Fibroblast of the aortic adventitia (primary cell): ENCODE measurements around the gene MEG3. TPM values are rescaled to one million over a fixed set of nuclear protein-coding genes. Genes with fewer than 3 reads are reported as not detected.

Source experiments
- DNase-seq: peaks from one replicate; pipeline ENCODE4 v3.0.0-alpha.2; 2010; ENCODE audit warnings: low read depth
- H3K4me3 ChIP-seq: 2 replicates; pipeline ENCODE4 v1.5.1; 2011; ENCODE audit warnings: low read depth, mild to moderate bottlenecking, control low read depth, low read length, moderate library complexity
- total RNA-seq: library from RNA; depleted of rRNA; stranded (reverse); fragments of >200 nt; gene quantifications from 2 replicates; pipeline ENCODE4 v1.2.3, GENCODE V29; 2012; ENCODE audit warnings: low replicate concordance
- TF ChIP-seq, protein P1 (sequence below): IDR thresholded peaks from 2 replicates; pipeline ENCODE4 v1.5.1; 2011; ENCODE audit warnings: mild to moderate bottlenecking, low read length, control low read depth, inconsistent platforms; ENCODE audit not compliant: insufficient read depth

Gene MEG3
- total RNA-seq, 1 donor: 155 TPM

DNA sequence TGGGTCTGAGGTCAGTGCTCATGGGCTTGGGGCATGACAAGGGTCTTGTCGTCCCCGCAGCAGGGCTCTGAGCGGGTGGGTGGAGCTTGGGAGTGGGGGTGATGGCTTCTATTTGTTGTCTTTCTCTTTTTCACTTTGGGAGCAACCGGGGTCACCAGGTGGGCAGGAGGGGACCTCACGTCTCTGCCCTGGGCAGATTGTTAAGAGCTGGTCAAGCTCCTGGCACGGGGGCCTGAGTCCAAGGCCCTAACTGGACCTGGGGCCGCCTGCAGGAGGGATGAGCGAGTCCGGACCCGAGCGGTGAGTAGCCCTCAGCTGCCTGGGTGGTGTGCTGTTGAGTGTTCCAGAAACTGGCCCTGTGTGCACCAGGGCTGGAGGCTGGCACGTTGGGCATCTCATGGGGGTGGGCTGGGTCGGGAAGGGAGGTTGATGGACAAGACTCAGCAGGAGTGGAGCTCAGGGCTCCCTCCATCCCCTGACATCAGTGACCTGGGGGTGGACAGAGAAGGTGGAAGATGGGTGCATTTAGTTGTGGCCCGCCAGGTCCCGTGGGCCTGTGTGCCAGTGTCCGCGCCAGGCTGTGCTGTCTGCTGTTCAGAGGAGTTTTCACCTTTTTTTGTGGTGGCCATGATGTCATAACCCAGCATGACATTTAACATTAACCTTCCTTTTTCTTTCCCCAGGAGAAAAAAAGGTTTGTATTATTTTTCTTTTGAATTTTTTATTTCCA is 50.1 kb downstream of the MEG3 start:
- DNase-seq: no peak
- TF ChIP-seq, protein P1, sequence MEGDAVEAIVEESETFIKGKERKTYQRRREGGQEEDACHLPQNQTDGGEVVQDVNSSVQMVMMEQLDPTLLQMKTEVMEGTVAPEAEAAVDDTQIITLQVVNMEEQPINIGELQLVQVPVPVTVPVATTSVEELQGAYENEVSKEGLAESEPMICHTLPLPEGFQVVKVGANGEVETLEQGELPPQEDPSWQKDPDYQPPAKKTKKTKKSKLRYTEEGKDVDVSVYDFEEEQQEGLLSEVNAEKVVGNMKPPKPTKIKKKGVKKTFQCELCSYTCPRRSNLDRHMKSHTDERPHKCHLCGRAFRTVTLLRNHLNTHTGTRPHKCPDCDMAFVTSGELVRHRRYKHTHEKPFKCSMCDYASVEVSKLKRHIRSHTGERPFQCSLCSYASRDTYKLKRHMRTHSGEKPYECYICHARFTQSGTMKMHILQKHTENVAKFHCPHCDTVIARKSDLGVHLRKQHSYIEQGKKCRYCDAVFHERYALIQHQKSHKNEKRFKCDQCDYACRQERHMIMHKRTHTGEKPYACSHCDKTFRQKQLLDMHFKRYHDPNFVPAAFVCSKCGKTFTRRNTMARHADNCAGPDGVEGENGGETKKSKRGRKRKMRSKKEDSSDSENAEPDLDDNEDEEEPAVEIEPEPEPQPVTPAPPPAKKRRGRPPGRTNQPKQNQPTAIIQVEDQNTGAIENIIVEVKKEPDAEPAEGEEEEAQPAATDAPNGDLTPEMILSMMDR: no peak

GRCh38 chr14:100878271-100879146 is 52.6 kb downstream of the MEG3 start:
- no peak overlapping the region for H3K4me3 ChIP-seq
- TF ChIP-seq, protein P1: no peak
- no peak for DNase-seq

More for the DNA sequence above, 50.1 kb downstream of the MEG3 start:
- H3K4me3 ChIP-seq: no peak overlapping the region

DNA sequence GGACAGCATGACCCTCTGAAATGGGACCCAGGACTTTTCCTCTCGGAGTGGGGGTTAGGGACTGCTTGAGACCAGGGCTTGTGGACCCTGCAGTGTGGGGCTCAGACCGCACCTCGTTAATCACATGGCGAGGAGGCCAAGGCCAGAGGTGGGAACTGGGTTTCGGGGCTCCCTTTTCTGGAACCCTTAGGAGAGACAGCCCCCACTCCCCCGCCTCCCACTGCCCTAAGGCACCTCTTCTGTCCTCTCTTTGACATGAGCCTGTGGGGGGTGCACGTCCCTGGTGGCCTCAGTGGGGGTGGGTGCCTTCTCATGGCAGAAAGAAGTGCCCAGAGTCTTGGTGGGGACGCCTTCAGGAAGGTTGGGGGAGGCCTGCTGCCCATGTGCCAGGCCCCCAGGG is 53.3 kb downstream of the MEG3 start:
- TF ChIP-seq, protein P1: no peak
- DNase-seq: no peak
- H3K4me3 ChIP-seq: no peak overlapping the region

- no peak for DNase-seq
- TF ChIP-seq, protein P1: no peak
- H3K4me3 ChIP-seq: no peak overlapping the region
Observed at GRCh38 chr14:100879782-100880181, 53.9 kb downstream of the MEG3 start.

DNA sequence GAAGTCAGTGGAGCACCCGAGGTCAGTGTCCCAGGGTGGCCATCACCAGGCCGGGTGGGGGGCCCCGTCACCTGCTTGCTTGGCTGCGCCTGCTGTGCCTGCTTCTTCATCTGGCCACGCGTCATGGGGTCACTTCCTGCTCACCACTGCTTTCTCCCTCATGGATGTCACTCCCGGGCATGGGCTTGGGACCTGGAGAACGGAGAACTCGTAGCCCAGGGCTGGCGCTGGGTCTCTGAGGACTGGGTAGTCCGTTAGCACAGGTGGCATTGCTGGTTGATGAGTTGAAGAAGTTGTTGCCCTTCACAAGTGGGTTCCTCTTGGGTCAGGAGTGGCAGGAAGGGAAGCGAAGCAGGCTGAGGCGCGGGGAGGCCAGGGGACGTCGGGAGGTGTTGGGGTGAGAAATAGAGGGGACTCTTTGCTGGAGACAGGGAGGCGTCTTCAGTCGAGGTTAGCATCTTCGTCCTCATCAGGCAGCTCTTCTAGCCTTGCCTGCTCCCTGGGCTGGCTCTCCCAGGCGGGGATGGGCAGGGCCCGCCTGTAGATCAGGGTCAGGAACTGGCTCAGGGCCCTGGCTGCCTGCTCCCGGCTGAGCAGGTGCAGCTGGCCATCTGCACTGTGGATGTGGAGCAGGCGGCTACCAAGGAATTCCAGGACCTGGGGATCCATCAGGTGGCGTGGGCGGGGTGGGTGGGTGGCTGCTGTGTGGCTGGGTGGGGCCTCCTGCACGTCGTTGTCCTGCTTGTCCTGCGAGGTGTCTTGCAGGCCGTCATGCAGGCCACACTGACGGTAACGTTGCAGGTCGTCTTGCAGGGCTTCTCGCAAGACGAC is 54.6 kb downstream of the MEG3 start:
- DNase-seq: no peak
- no peak overlapping the region for H3K4me3 ChIP-seq
- TF ChIP-seq, protein P1: no peak

DNA sequence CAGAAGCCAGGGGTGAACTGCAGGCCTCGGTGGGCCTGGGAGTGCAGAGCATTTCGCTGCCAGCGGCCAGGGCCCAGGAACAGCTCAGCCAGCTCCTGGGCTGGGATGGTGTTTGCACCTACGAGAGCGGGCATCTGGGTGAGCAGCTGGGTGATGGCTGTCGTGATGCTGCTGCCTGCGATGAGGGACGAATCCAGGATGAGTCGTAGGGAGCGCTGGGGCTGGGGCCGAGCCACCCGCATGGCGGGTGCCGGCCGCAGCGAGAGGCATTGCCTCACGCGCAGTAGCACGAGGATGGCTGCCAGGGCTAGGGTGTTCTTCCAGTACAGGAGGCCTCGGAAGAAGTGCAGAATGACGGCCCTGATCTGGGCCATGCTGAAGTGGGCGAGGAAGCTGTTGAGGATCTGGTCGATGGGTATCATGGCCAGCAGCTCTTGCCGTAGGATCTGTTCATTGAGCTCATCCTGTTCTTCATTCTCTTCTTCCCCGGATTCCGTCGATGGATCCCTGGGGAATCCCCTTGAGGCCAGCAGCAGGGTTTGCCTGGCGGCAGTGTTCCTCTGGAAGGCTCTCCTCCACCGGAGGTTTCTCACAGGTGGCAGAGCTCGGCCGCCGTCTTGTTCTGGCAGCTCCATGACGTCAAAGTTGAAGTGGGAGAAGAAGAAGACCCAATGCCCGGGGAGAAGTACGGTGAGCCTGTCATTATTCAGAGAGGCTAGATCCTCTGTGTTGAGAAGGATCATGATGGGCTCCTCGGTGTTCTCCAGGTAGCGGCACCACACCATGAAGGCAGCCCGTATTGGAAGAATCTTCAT is 55.5 kb downstream of the MEG3 start:
- TF ChIP-seq, protein P1: no peak
- no peak overlapping the region for H3K4me3 ChIP-seq
- no peak for DNase-seq
